GM19467 (cell line): Measurements from ENCODE around the gene RPAP2.

Experiments
- ATAC-seq: cut with Tn5 transposase; IDR thresholded peaks from one replicate; pipeline ENCODE4 v1.9.1; 2021; ENCODE audit warnings: mild to moderate bottlenecking, moderate library complexity; ENCODE audit not compliant: unreplicated experiment

Gene RPAP2

GRCh38 chr1:92445865-92446264 is 147.0 kb downstream of the RPAP2 start:
- ATAC-seq, result no peak

DNA sequence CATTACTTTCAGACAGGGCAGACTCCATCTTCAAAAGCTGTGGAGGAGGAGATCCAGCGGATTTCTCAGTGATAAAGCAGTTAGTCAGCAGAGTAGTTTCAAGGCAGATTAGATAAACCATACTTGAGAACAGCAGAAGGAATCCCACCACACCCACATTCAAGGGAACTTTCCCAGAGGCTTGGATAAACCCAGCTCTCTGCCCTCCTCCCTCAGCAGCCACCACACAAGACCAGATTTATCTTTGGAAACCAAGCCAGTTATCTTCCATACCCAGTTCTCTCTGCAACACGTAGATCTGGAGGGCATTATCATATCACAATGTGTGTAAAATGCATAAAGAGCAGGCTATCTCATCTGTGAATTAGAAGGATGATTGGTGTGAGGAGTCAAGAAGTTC is 147.7 kb downstream of the RPAP2 start:
- no peak for ATAC-seq

DNA sequence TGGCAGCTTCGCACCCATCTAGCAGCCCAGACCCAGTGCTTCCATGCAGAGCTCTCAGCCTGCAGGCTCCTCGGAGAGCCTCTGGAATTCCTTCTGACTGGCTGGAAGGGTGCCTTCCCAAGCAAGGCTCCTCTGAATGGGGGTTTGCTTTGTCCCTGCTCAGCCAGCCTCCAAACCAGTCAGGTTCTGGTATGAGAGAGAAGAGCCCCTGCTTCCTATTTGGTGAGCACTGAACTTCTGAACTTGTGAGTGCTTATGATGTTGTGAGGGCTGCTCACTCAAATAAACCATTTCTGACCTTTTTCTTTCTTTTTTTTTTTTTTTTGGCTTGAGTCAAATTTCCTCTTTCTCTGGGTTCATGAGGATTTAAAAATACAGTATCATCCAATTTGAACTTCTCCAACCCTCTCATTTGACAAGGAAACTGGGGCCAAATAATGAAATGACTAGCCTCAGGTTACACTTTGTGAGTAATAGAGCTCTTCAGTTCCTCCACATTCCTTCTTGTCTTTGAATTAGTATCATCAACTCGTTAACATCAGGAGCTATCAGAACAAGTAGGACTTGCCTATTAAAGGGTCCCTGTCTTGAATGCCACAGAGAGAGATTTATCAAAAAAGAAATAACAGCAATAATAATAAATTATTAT is 148.3 kb downstream of the RPAP2 start:
- ATAC-seq, result no peak

DNA sequence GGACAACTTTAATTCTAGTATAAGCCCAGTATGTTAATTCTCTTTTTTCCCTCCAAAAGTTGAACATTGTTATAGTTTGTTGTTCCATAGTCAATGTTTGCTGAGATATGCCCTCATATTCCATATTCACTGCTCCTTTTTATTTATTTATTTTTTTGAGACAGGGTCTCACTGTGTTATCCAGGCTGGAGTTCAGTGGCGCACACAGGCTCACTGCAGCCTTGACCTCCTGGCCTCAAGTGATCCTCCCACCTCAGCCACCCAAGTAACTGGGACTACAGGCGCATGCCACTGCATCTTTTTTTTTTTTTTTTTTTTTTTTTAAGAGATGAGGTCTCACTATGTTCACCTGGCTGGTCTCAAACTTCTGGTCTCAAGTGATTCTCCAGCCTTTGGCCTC is 149.1 kb downstream of the RPAP2 start:
- ATAC-seq, result no peak
